Measurements from ENCODE around the gene SLC19A2.
"Not testable (repeated sequence)": the region's sequence is repeated elsewhere in the genome, so short reads cannot be mapped to it uniquely, and the experiment has no call there.

SLC19A2 gene, protein sequence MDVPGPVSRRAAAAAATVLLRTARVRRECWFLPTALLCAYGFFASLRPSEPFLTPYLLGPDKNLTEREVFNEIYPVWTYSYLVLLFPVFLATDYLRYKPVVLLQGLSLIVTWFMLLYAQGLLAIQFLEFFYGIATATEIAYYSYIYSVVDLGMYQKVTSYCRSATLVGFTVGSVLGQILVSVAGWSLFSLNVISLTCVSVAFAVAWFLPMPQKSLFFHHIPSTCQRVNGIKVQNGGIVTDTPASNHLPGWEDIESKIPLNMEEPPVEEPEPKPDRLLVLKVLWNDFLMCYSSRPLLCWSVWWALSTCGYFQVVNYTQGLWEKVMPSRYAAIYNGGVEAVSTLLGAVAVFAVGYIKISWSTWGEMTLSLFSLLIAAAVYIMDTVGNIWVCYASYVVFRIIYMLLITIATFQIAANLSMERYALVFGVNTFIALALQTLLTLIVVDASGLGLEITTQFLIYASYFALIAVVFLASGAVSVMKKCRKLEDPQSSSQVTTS

GRCh38 chr1:169485431-169486280 lies at the start of gene SLC19A2:
Gene SLC19A2 (minus strand): TSS chr1:169485944. CDS start chr1:169485766, 178 bp downstream.
- Histone ChIP-seq H3K27ac (ENCODE audit: low read length) (no peak within 1 kb of the TSS), H3K9ac (ENCODE audit: low read depth, low read length) (peak within 1 kb of the TSS; percentile 79), H3K4me1 (ENCODE audit: insufficient read depth, low read length) (peaks cover 47% of the 10 kb centered on the region), H3K36me3 (ENCODE audit: insufficient read depth, low read depth, low read length) (no peaks in the 10 kb centered on the region; the same call in 1 of the 2 replicates), H3K4me3 (ENCODE audit: low read length) (peak within 1 kb of the TSS; percentile 79), H3K9me3 (ENCODE audit: insufficient read depth, low read depth, low read length) (no peaks in the 10 kb centered on the region), H3K27me3 (ENCODE audit: insufficient read depth, low read length) (no peaks in the 10 kb centered on the region)

DNA sequence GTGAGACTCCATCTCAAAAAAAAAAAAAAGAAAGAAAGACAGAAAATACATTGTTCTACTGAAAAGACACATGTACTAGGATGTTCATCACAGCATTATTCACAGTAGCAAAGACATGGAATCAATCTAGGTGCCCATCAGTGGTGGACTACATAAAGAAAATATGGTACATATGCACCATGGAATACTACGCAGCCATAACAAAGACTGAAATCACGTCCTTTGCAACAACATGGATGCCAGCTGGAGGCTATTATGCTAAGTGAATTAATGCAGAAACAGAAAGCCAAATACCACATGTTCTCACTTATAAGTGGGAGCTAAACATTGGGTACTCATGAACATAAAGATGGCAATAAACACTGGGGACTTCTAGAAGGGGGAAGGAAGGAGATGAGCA lies 48.9 kb upstream of the SLC19A2 start:
- Histone ChIP-seq H3K4me3 (ENCODE audit: low read length) (no peak overlapping the region), H3K36me3 (ENCODE audit: insufficient read depth, low read depth, low read length) (no peaks in the 10 kb centered on the region), H3K27me3 (ENCODE audit: insufficient read depth, low read length) (no peaks in the 10 kb centered on the region), H3K9me3 (ENCODE audit: insufficient read depth, low read depth, low read length) (no peaks in the 10 kb centered on the region), H3K9ac (ENCODE audit: low read depth, low read length) (no peak overlapping the region), H3K4me1 (ENCODE audit: insufficient read depth, low read length) (peaks cover 8% of the 10 kb centered on the region), H3K27ac (ENCODE audit: low read length) (no peak overlapping the region)

GRCh38 chr1:169533528-169534190 lies 47.9 kb upstream of the SLC19A2 start:
- H3K27ac ChIP-seq (ENCODE audit: low read length); H3K36me3 ChIP-seq (ENCODE audit: insufficient read depth, low read depth, low read length); H3K9ac ChIP-seq (ENCODE audit: low read depth, low read length); H3K27me3 ChIP-seq (ENCODE audit: insufficient read depth, low read length); H3K4me3 ChIP-seq (ENCODE audit: low read length); H3K9me3 ChIP-seq (ENCODE audit: insufficient read depth, low read depth, low read length): not testable (repeated sequence)
- peaks cover 16% of the 10 kb centered on the region for H3K4me1 ChIP-seq (ENCODE audit: insufficient read depth, low read length)

- H3K36me3 ChIP-seq (ENCODE audit: insufficient read depth, low read depth, low read length), result no peaks in the 10 kb centered on the region
- H3K9ac ChIP-seq (ENCODE audit: low read depth, low read length), result no peak overlapping the region
- H3K4me1 ChIP-seq (ENCODE audit: insufficient read depth, low read length), result peaks cover 26% of the 10 kb centered on the region
- H3K27me3 ChIP-seq (ENCODE audit: insufficient read depth, low read length), result no peaks in the 10 kb centered on the region
- H3K27ac ChIP-seq (ENCODE audit: low read length), result no peak overlapping the region
- H3K9me3 ChIP-seq (ENCODE audit: insufficient read depth, low read depth, low read length), result no peaks in the 10 kb centered on the region
- H3K4me3 ChIP-seq (ENCODE audit: low read length), result no peak overlapping the region
Observed at GRCh38 chr1:169530448-169530847, 44.7 kb upstream of the SLC19A2 start.

DNA sequence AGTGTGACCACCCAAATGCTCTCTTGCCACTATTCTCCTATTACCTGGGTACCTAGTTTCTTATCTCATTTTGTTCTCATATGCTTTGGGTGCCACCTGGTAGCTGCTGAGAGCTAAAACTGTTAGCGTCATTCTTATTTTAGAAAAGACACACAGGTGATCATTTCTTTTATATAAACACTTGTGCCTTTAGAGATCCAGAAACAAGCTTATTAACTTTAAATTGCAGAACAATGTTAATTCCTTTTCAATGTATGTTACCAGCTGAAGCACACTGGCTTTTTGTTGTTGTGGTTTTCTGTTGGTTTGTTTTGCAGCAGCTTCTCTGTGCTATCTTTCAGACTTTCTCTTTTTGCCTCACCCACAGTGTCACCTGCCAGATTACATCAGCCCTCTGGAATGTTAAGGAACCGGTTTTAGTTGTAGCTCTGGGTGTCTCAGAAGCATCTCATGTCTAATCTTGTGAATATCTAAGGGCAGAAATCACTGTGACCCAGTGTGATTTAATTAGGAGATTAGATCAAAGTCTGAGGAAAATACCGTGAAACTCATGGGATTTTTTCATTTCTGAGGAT lies 43.4 kb upstream of the SLC19A2 start:
- H3K27ac ChIP-seq (ENCODE audit: low read length), result no peak overlapping the region

DNA sequence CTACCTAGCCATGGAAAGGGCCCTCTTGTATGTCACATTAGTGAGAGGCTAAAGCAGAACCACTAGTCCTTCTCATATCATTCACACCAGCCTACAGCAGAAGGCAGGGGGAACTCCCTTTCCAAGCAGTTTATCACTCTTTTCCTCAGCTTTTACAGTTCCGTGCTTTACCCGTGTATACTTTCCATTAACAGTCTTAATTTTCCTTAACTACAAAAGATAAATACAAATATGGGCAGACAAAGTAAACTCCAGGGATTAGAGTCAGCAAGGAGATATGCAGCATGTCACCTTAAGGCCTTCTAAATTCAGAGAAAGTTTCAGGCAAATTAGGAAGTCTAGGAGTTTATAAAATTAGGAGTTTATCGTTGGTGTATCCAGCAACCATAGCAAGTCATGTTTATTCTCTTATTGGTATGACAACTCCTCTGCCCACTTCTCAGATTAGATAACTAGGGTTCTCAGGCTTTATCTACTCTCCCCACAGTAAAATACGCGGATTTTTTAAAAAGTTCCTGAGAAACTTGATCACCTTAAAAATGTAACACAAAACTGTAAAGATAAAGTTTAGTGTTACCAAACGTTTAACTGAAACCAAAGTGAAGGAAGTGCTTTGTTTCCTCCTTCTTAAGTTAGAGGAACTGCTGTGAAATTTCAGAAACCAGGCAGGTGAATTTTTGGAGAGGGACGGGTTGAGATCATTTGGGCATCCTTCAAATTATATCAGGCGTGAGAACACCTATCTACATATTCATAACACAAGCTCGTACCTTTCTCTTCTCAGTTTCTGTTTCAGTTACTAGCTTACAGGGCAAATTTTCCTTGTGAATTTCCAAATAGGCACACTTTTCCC lies 42.7 kb upstream of the SLC19A2 start:
- H3K9ac ChIP-seq (ENCODE audit: low read depth, low read length), result peak overlapping the region; percentile 25; the same call in 1 of the 2 replicates
- no peaks in the 10 kb centered on the region for H3K27me3 ChIP-seq (ENCODE audit: insufficient read depth, low read length)
- no peak overlapping the region for H3K27ac ChIP-seq (ENCODE audit: low read length)
- H3K9me3 ChIP-seq (ENCODE audit: insufficient read depth, low read depth, low read length), result no peaks in the 10 kb centered on the region
- H3K4me3 ChIP-seq (ENCODE audit: low read length), result no peak overlapping the region; the same call in 1 of the 2 replicates
- H3K36me3 ChIP-seq (ENCODE audit: insufficient read depth, low read depth, low read length), result no peaks in the 10 kb centered on the region
- H3K4me1 ChIP-seq (ENCODE audit: insufficient read depth, low read length), result peaks cover 26% of the 10 kb centered on the region

More for the DNA sequence above, 43.4 kb upstream of the SLC19A2 start:
- H3K9me3 ChIP-seq (ENCODE audit: insufficient read depth, low read depth, low read length), result no peaks in the 10 kb centered on the region
- no peak overlapping the region; the same call in 1 of the 2 replicates for H3K4me3 ChIP-seq (ENCODE audit: low read length)
- H3K9ac ChIP-seq (ENCODE audit: low read depth, low read length), result peak overlapping the region; percentile 25; the same call in 1 of the 2 replicates
- no peaks in the 10 kb centered on the region for H3K36me3 ChIP-seq (ENCODE audit: insufficient read depth, low read depth, low read length)
- H3K4me1 ChIP-seq (ENCODE audit: insufficient read depth, low read length), result peaks cover 26% of the 10 kb centered on the region
- no peaks in the 10 kb centered on the region for H3K27me3 ChIP-seq (ENCODE audit: insufficient read depth, low read length)

GRCh38 chr1:169527451-169528214 lies 41.9 kb upstream of the SLC19A2 start:
- Histone ChIP-seq H3K9me3 (ENCODE audit: insufficient read depth, low read depth, low read length) (no peaks in the 10 kb centered on the region), H3K4me3 (ENCODE audit: low read length) (no peak overlapping the region), H3K27me3 (ENCODE audit: insufficient read depth, low read length) (no peaks in the 10 kb centered on the region), H3K27ac (ENCODE audit: low read length) (no peak overlapping the region), H3K4me1 (ENCODE audit: insufficient read depth, low read length) (peaks cover 26% of the 10 kb centered on the region), H3K36me3 (ENCODE audit: insufficient read depth, low read depth, low read length) (no peaks in the 10 kb centered on the region), H3K9ac (ENCODE audit: low read depth, low read length) (no peak overlapping the region)

GRCh38 chr1:169527001-169527400 lies 41.3 kb upstream of the SLC19A2 start:
- Histone ChIP-seq H3K27ac (ENCODE audit: low read length) (no peak overlapping the region), H3K4me1 (ENCODE audit: insufficient read depth, low read length) (peaks cover 26% of the 10 kb centered on the region), H3K9ac (ENCODE audit: low read depth, low read length) (no peak overlapping the region), H3K9me3 (ENCODE audit: insufficient read depth, low read depth, low read length) (no peaks in the 10 kb centered on the region), H3K27me3 (ENCODE audit: insufficient read depth, low read length) (no peaks in the 10 kb centered on the region), H3K4me3 (ENCODE audit: low read length) (no peak overlapping the region), H3K36me3 (ENCODE audit: insufficient read depth, low read depth, low read length) (no peaks in the 10 kb centered on the region)

DNA sequence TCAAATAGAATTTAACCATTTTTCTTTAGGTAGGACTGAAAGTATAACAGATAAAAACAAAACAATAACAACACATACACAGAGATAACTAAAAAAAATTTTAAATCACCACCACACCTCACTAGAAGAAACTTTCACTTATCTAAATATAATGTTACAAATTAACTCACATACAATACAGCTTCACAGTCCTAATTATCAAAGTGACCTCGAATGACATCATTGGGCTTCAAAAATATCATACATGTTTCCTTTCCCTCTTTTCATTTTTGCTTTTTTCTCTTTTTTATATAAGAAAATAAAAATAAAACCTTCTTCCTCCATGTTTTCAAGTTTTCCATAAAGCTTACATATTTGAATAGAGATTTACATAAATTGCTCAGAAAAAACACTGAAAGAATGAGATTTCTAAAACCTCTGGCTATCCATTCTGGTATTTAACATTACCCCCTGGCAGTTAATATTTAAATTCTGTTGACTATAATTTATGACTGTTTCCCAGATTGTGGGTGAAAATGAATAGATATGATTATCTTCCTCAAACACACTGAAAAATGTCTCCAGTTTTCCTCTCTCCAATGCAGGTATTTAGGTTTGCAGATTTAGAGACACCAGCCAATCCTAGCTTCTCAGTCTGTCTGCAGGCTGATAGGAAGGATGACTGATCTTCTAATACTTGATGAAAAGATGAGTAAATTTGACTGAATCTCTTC lies 40.5 kb upstream of the SLC19A2 start:
- Histone ChIP-seq H3K36me3 (ENCODE audit: insufficient read depth, low read depth, low read length) (no peaks in the 10 kb centered on the region), H3K27ac (ENCODE audit: low read length) (no peak overlapping the region), H3K4me3 (ENCODE audit: low read length) (no peak overlapping the region), H3K9ac (ENCODE audit: low read depth, low read length) (no peak overlapping the region), H3K4me1 (ENCODE audit: insufficient read depth, low read length) (peaks cover 26% of the 10 kb centered on the region), H3K27me3 (ENCODE audit: insufficient read depth, low read length) (no peaks in the 10 kb centered on the region), H3K9me3 (ENCODE audit: insufficient read depth, low read depth, low read length) (no peaks in the 10 kb centered on the region)

- H3K27me3 ChIP-seq (ENCODE audit: insufficient read depth, low read length), result no peaks in the 10 kb centered on the region
- H3K9me3 ChIP-seq (ENCODE audit: insufficient read depth, low read depth, low read length), result no peaks in the 10 kb centered on the region
- no peak overlapping the region for H3K4me3 ChIP-seq (ENCODE audit: low read length)
- H3K9ac ChIP-seq (ENCODE audit: low read depth, low read length), result no peak overlapping the region
- H3K27ac ChIP-seq (ENCODE audit: low read length), result no peak overlapping the region
- peaks cover 23% of the 10 kb centered on the region for H3K4me1 ChIP-seq (ENCODE audit: insufficient read depth, low read length)
- no peaks in the 10 kb centered on the region for H3K36me3 ChIP-seq (ENCODE audit: insufficient read depth, low read depth, low read length)
Observed at GRCh38 chr1:169525391-169525790, 39.6 kb upstream of the SLC19A2 start.

Measured in iPS-20b (cell line).